ENCODE results near the gene SH3BP4. TPM values are rescaled to one million over a fixed set of nuclear protein-coding genes. Genes with fewer than 3 reads are reported as not detected.

The SH3BP4 gene
- total and polyA plus RNA-seq, 2 of the 8 experiments (the other 6 are each of a cell fraction or from before 2014, with no cell fraction given) = 28.3 to 35.4 TPM

DNA sequence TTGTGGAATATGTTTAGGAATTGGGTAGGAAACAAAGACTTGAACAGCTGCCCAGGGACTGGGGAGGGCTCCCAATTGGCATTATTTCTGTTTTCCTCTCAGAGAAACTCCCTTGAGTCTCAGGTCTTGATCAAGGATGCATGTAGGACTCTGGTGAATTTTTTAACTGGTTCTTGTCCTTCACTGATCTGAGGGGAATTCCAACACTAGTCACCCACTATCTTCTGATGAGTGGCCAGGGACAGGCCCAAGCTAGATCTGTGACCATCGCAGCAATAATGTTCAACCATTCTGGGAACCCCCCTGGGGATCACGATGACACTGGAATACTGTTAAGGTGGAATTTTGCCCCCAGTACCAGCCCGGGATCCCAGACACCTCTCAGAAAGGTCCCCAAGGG is 132.0 kb downstream of the SH3BP4 start:
- Histone ChIP-seq H2BK5ac (ENCODE audit: low read depth, low read length) (no peak overlapping the region), H2AFZ (ENCODE audit: low read length) (no peak overlapping the region), H3K23me2 (ENCODE audit: low read depth, low read length) (peaks cover 4% of the 10 kb centered on the region; the same call in 1 of the 2 replicates), H2BK12ac (ENCODE audit: low read depth, low read length) (no peak overlapping the region), H3K4me1 (replicated peaks in 1 of 4; ENCODE audit: control insufficient read depth in 3 of 4, insufficient read depth in 4 of 4, low read length in 3 of 4) (peaks cover 0 to 8% (median 0%) of the 10 kb centered on the region in 4 experiments; a peak in 3 of 7 replicates), H3K9ac (replicated peaks in 1 of 4; ENCODE audit: extremely low read depth in 1 of 4, low read depth in 3 of 4, low read length in 3 of 4) (no peak overlapping the region), H3K4me2 (ENCODE audit: insufficient read depth in 1 of 2, low read depth in 2 of 2, low read length in 2 of 2) (no peak overlapping the region), H3K27me3 (replicated peaks in 1 of 4; ENCODE audit: control insufficient read depth in 3 of 4, extremely low read depth in 1 of 4, insufficient read depth in 3 of 4, low read length in 3 of 4) (no peaks in the 10 kb centered on the region), H3K79me1 (ENCODE audit: low read depth, low read length) (no peaks in the 10 kb centered on the region), H3K27ac (ENCODE audit: low read depth, low read length) (no peak overlapping the region), H4K91ac (replicated peaks; ENCODE audit: insufficient read length, low read length) (no peak overlapping the region), H3K79me2 (ENCODE audit: control insufficient read depth in 1 of 2, insufficient read depth in 2 of 2, low read length in 2 of 2) (no peaks in the 10 kb centered on the region; a peak in 1 of 4 replicates), H2AK5ac (ENCODE audit: low read depth, low read length) (no peak overlapping the region), H3K9me3 (ENCODE audit: insufficient read depth in 2 of 2, low read depth in 1 of 2, low read length in 1 of 2) (peaks cover 3% of the 10 kb centered on the region in 2 experiments; a peak in 1 of 4 replicates), H4K5ac (ENCODE audit: insufficient read length, low read depth, low read length) (no peak overlapping the region), H3K56ac (replicated peaks; ENCODE audit: insufficient read length, low read depth, low read length) (no peak overlapping the region), H2BK120ac (replicated peaks; ENCODE audit: low read depth, low read length) (no peak overlapping the region), H3K4me3 (ENCODE audit: extremely low read depth in 1 of 4, insufficient read depth in 2 of 4, low read depth in 3 of 4, low read length in 4 of 4) (no peak overlapping the region), H2BK15ac (ENCODE audit: low read length) (no peak overlapping the region), H3K4ac (replicated peaks; ENCODE audit: insufficient read length, low read depth, low read length) (no peak overlapping the region), H3K14ac (ENCODE audit: insufficient read length) (no peak overlapping the region), H2BK20ac (ENCODE audit: low read length) (no peak overlapping the region), H4K20me1 (replicated peaks in 1 of 2; ENCODE audit: control insufficient read depth in 1 of 2, insufficient read depth in 2 of 2, low read length in 2 of 2) (peaks cover 0 to 4% of the 10 kb centered on the region in 2 experiments), H3K36me3 (ENCODE audit: control insufficient read depth in 2 of 4, insufficient read depth in 4 of 4, low read length in 3 of 4) (no peaks in the 10 kb centered on the region), H3K23ac (ENCODE audit: insufficient read length) (no peak overlapping the region), H3K18ac (ENCODE audit: extremely low read depth, low read length) (no peak overlapping the region), H4K8ac (ENCODE audit: extremely low read depth, insufficient read depth, low read length) (no peak overlapping the region)
- FAIRE-seq (no peak), DNase-seq (ENCODE audit: low read depth in 1 of 2, low spot score in 2 of 2) (no peak)
- ChIA-PET POLR2A (ENCODE audit: partially characterized antibody) (no interaction called here), CTCF (ENCODE audit: partially characterized antibody) (interaction anchor here (0.7 to 1.1 kb wide), 3 partner anchors 15 to 538 kb away, joined by 3 read pairs; no protein-coding TSS in a partner anchor)
- TF ChIP-seq POU5F1 (IDR thresholded peaks at IDR 0.05; ENCODE audit: low read depth, low read length) (no peak), SIN3A (conservative IDR thresholded peaks at IDR 0.05 in 1 of 2, IDR thresholded peaks at IDR 0.05 in 1 of 2; ENCODE audit: low read depth in 1 of 2, low read length in 2 of 2) (no peak), TAF7 (optimal IDR thresholded peaks at IDR 0.05; ENCODE audit: borderline replicate concordance, low read depth, low read length) (no peak), BACH1 (IDR thresholded peaks at IDR 0.05; ENCODE audit: low read length) (no peak), CBX5 (IDR thresholded peaks at IDR 0.05; ENCODE audit: low read depth, low read length) (no peak), MAX (IDR thresholded peaks at IDR 0.05) (no peak)
- WGBS, 2 experiments (ENCODE audit: extremely low coverage in 1 of 2, insufficient coverage in 1 of 2, insufficient read length in 1 of 2, insufficient replicate concordance in 2 of 2, low coverage in 1 of 2, low lambda C conversion rate in 2 of 2, missing lambda C conversion rate in 1 of 2) = 93% methylated on average over 3 of the region's 3 CpGs; no CpG with 5 or more reads in 1 of the 2 experiments
